ENCODE results near the gene RRAD. TPM values are rescaled to one million over a fixed set of nuclear protein-coding genes. Genes with fewer than 3 reads are reported as not detected.
"Not testable (repeated sequence)": the region's sequence is repeated elsewhere in the genome, so short reads cannot be mapped to it uniquely, and the experiment has no call there.

RRAD gene
- total RNA-seq, 1 experiment from 2014 or later, result 4.3 TPM

DNA sequence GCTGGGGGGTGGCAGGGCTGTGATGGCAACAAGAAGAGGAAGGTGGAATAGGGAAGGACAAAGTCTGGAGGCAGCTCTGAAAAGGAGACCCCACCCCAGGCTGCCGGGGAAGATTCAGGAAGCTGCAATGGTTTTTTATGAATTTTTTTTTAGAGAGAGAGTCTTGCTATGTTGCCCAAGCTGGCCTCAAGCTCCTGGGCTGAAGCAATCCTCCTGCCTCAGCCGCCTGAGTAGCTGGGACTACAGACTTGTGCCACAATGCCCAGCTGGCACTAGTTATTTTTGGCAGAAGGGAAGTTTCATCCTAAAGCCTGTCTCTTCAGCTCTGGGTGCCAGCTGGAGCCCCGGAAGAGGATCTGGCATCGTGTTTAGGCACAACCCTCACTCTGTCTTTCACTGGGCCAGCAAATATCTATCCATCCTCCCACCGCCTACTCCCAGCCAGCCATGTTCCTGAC is 34.4 kb upstream of the RRAD start:
- TF ChIP-seq TCF7L2 (IDR thresholded peaks at IDR 0.05; ENCODE audit: low read depth, low read length) (no peak), SIN3A (IDR thresholded peaks at IDR 0.05; ENCODE audit: borderline replicate concordance, insufficient read depth, low read depth, low read length) (no peak), POLR2AphosphoS5 (IDR thresholded peaks at IDR 0.05; ENCODE audit: low read depth, low read length) (no peak)
- TF ChIP-seq, protein P1, sequence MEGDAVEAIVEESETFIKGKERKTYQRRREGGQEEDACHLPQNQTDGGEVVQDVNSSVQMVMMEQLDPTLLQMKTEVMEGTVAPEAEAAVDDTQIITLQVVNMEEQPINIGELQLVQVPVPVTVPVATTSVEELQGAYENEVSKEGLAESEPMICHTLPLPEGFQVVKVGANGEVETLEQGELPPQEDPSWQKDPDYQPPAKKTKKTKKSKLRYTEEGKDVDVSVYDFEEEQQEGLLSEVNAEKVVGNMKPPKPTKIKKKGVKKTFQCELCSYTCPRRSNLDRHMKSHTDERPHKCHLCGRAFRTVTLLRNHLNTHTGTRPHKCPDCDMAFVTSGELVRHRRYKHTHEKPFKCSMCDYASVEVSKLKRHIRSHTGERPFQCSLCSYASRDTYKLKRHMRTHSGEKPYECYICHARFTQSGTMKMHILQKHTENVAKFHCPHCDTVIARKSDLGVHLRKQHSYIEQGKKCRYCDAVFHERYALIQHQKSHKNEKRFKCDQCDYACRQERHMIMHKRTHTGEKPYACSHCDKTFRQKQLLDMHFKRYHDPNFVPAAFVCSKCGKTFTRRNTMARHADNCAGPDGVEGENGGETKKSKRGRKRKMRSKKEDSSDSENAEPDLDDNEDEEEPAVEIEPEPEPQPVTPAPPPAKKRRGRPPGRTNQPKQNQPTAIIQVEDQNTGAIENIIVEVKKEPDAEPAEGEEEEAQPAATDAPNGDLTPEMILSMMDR (IDR thresholded peaks at IDR 0.05), result no peak
- TF ChIP-seq, protein P2, sequence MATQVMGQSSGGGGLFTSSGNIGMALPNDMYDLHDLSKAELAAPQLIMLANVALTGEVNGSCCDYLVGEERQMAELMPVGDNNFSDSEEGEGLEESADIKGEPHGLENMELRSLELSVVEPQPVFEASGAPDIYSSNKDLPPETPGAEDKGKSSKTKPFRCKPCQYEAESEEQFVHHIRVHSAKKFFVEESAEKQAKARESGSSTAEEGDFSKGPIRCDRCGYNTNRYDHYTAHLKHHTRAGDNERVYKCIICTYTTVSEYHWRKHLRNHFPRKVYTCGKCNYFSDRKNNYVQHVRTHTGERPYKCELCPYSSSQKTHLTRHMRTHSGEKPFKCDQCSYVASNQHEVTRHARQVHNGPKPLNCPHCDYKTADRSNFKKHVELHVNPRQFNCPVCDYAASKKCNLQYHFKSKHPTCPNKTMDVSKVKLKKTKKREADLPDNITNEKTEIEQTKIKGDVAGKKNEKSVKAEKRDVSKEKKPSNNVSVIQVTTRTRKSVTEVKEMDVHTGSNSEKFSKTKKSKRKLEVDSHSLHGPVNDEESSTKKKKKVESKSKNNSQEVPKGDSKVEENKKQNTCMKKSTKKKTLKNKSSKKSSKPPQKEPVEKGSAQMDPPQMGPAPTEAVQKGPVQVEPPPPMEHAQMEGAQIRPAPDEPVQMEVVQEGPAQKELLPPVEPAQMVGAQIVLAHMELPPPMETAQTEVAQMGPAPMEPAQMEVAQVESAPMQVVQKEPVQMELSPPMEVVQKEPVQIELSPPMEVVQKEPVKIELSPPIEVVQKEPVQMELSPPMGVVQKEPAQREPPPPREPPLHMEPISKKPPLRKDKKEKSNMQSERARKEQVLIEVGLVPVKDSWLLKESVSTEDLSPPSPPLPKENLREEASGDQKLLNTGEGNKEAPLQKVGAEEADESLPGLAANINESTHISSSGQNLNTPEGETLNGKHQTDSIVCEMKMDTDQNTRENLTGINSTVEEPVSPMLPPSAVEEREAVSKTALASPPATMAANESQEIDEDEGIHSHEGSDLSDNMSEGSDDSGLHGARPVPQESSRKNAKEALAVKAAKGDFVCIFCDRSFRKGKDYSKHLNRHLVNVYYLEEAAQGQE (IDR thresholded peaks at IDR 0.05; ENCODE audit: insufficient read depth in 1 of 2, low read depth in 2 of 2, low read length in 1 of 2), result no peak
- Histone ChIP-seq H3K36me3 (ENCODE audit: control insufficient read depth, insufficient read depth, low read length) (no peaks in the 10 kb centered on the region), H3K4me1 (ENCODE audit: control insufficient read depth, insufficient read depth, low read length) (no peaks in the 10 kb centered on the region), H3K27ac (ENCODE audit: low read length) (no peak overlapping the region), H3K27me3 (ENCODE audit: control insufficient read depth, insufficient read depth, low read length) (no peaks in the 10 kb centered on the region), H3K4me3 (ENCODE audit: low read depth in 2 of 2, low read length in 2 of 2) (no peak overlapping the region), H3K9me3 (ENCODE audit: control insufficient read depth, insufficient read depth, low read depth, low read length) (no peaks in the 10 kb centered on the region)
- POLR2A ChIA-PET, result interaction anchor here (0.6 kb wide), 1 partner anchor 187 kb away, joined by 4 read pairs; no protein-coding TSS in a partner anchor
- intact Hi-C loops (cut with micrococcal nuclease; ENCODE audit: unreplicated experiment) (loop anchor here (10.0 kb wide), 1 partner anchor 225 kb away; the partner anchor contains the start of gene MATCAP1), in situ Hi-C loops (cut with HindIII; ENCODE audit: low pct_unique_long_range_greater_than_20kb, low sequenced_read_pairs) (no loop called here)
- DNase-seq (ENCODE audit: low read depth, low spot score), result no peak
- CTCF ChIA-PET, result no interaction called here
- BruUV-seq (replicated peaks), result no TSS peak
- ATAC-seq, result no peak

DNA sequence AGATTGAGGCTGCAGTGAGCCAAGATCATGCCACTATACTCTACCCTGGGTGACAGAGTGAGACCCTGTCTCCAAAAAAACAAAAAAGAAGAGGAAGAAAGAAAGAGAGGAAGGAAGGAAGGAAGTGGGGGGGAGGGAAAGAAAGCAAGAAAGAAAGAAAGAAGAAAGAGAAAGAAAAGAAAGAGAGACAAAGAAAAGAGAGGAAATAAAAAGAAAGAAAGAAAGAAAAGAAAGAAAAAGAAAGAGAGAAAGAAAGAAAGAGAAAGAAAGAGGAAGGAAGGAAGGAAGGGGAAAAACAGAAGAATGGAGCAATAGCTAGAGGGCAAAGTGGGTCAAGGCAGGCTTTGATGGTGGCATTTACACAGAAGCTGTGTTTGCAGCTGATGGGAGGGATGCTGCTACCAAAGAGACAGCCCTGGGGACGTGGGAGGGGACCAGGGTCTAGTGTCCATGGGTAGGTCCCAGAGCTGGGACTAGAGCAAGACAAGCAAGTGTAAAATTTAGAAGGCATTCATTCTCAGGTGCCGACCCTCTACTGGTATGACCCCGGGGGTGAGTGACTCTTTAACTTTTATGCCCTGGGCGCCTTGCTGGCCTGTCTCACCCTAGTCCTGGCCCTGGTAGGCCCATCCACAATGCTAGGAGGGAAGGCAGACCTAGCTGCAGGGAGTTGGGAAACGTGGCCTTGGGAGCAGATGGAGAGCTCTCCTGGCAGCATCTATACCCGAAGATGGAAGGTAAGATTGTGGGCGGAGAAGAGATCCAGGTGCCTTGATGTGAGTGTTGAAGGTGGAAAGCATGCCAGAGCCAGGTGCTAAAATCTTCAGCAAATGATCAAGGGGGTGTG is 33.7 kb upstream of the RRAD start:
- TF ChIP-seq POLR2AphosphoS5 (IDR thresholded peaks at IDR 0.05; ENCODE audit: low read depth, low read length), result no peak
- TF ChIP-seq, protein P2 (IDR thresholded peaks at IDR 0.05; ENCODE audit: insufficient read depth in 1 of 2, low read depth in 2 of 2, low read length in 1 of 2), result no peak
- TF ChIP-seq, protein P1 (IDR thresholded peaks at IDR 0.05), result no peak
- CTCF ChIA-PET, result interaction anchor here (0.6 kb wide), 1 partner anchor 155 kb away, joined by 5 read pairs; no protein-coding TSS in a partner anchor
- Histone ChIP-seq H3K9me3 (ENCODE audit: control insufficient read depth, insufficient read depth, low read depth, low read length) (no peaks in the 10 kb centered on the region), H3K4me1 (ENCODE audit: control insufficient read depth, insufficient read depth, low read length) (no peaks in the 10 kb centered on the region; the same call in 1 of the 2 replicates), H3K27ac (ENCODE audit: low read length) (no peak overlapping the region), H3K36me3 (ENCODE audit: control insufficient read depth, insufficient read depth, low read length) (no peaks in the 10 kb centered on the region), H3K27me3 (ENCODE audit: control insufficient read depth, insufficient read depth, low read length) (no peaks in the 10 kb centered on the region), H3K4me3 (ENCODE audit: low read depth in 2 of 2, low read length in 2 of 2) (no peak overlapping the region)
- intact Hi-C loops (cut with micrococcal nuclease; ENCODE audit: unreplicated experiment), result loop anchor here (10.0 kb wide), 1 partner anchor 226 kb away; the partner anchor contains the start of gene MATCAP1
- in situ Hi-C loops (cut with HindIII; ENCODE audit: low pct_unique_long_range_greater_than_20kb, low sequenced_read_pairs), result no loop called here
- DNase-seq (ENCODE audit: low read depth, low spot score) (no peak), ATAC-seq (no peak)
- BruUV-seq (replicated peaks), result no TSS peak
- POLR2A ChIA-PET, result interaction anchor here (0.6 kb wide), 1 partner anchor 186 kb away, joined by 4 read pairs; no protein-coding TSS in a partner anchor

DNA sequence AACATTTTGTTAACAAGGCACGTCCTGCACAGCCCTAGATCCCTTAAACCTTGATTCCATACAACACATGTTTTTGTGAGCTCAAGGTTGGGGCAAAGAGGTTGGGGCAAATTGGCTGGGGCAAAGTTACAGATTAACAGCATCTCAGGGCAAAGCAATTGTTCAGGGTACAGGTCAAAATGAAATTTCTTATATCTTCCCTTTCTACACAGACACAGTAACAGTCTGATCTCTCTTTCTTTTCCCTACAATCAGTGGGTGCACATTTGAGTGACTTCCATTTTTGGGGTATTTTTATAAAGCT is 30.8 kb upstream of the RRAD start:
- CTCF ChIA-PET, result interaction anchor here (0.6 kb wide), 1 partner anchor 200 kb away, joined by 3 read pairs; no protein-coding TSS in a partner anchor
- POLR2A ChIA-PET, result not testable (repeated sequence)

More for the DNA sequence above, 30.8 kb upstream of the RRAD start:
- H3K9me3 ChIP-seq (ENCODE audit: control insufficient read depth, insufficient read depth, low read depth, low read length); H3K27ac ChIP-seq (ENCODE audit: low read length); H3K4me3 ChIP-seq (ENCODE audit: low read depth in 2 of 2, low read length in 2 of 2); H3K27me3 ChIP-seq (ENCODE audit: control insufficient read depth, insufficient read depth, low read length); in situ Hi-C loops (cut with HindIII; ENCODE audit: low pct_unique_long_range_greater_than_20kb, low sequenced_read_pairs); H3K4me1 ChIP-seq (ENCODE audit: control insufficient read depth, insufficient read depth, low read length); ATAC-seq; H3K36me3 ChIP-seq (ENCODE audit: control insufficient read depth, insufficient read depth, low read length); BruUV-seq (replicated peaks); DNase-seq (ENCODE audit: low read depth, low spot score): not testable (repeated sequence)
- intact Hi-C loops (cut with micrococcal nuclease; ENCODE audit: unreplicated experiment), result loop anchor here (10.0 kb wide), 1 partner anchor 229 kb away; the partner anchor contains the start of gene MATCAP1

Measured in Panc1 (cell line).